SH-SY5Y (cell line): ENCODE results near the gene CNGB1.

Experiments
- GATA2 ChIP-seq: IDR thresholded peaks from 2 replicates; pipeline ENCODE4 v1.6.1; 2011; ENCODE audit warnings: mild to moderate bottlenecking, low read depth, low read length
- GATA3 ChIP-seq: IDR thresholded peaks from 2 replicates; pipeline ENCODE4 v1.6.1; 2011; ENCODE audit warnings: low read depth, mild to moderate bottlenecking, low read length, moderate library complexity

Gene CNGB1

GRCh38 chr16:57870753-57871454 lies 100.0 kb downstream of the CNGB1 start:
- no peak for TF ChIP-seq GATA2
- no peak for TF ChIP-seq GATA3

GRCh38 chr16:57868913-57869520 lies 101.9 kb downstream of the CNGB1 start:
- no peak for TF ChIP-seq GATA2
- no peak for TF ChIP-seq GATA3

- no peak for TF ChIP-seq GATA2
- no peak for TF ChIP-seq GATA3
These were observed 103.8 kb downstream of the CNGB1 start for GRCh38 chr16:57867000-57867561.

GRCh38 chr16:57866529-57866918 lies 104.4 kb downstream of the CNGB1 start:
- no peak for TF ChIP-seq GATA3
- no peak for TF ChIP-seq GATA2

GRCh38 chr16:57865746-57866528 lies 105.0 kb downstream of the CNGB1 start:
- TF ChIP-seq GATA3 (no peak), GATA2 (no peak)

- TF ChIP-seq GATA3 (no peak), GATA2 (no peak)
These were observed 107.3 kb downstream of the CNGB1 start for GRCh38 chr16:57863434-57864160.

- TF ChIP-seq GATA2 (no peak), GATA3 (no peak)
These were observed 108.1 kb downstream of the CNGB1 start for GRCh38 chr16:57862698-57863433.

- no peak for TF ChIP-seq GATA3
- TF ChIP-seq GATA2: no peak
These were observed 111.6 kb downstream of the CNGB1 start for GRCh38 chr16:57859331-57859730.

GRCh38 chr16:57858635-57859034 lies 112.3 kb downstream of the CNGB1 start:
- TF ChIP-seq GATA2 (no peak), GATA3 (no peak)

- TF ChIP-seq GATA3 (no peak), GATA2 (no peak)
These were observed 115.7 kb downstream of the CNGB1 start for GRCh38 chr16:57855188-57855587.

GRCh38 chr16:57852189-57852588 lies 118.7 kb downstream of the CNGB1 start:
- TF ChIP-seq GATA3 (no peak), GATA2 (no peak)

- TF ChIP-seq GATA2 (no peak), GATA3 (no peak)
These were observed 122.7 kb downstream of the CNGB1 start for GRCh38 chr16:57848181-57848580.

- TF ChIP-seq GATA3 (no peak), GATA2 (no peak)
These were observed 124.7 kb downstream of the CNGB1 start for GRCh38 chr16:57846078-57846697.

GRCh38 chr16:57845115-57845514 lies 125.8 kb downstream of the CNGB1 start:
- no peak for TF ChIP-seq GATA3
- TF ChIP-seq GATA2: no peak
